Activated T-cell treated with anti-CD3 and anti-CD28 coated beads, Interleukin-2, amount 50 U/mL, for 48 hours (primary cell): ENCODE measurements around the gene GBF1.

Source experiments
- DNase-seq, 2 experiments: peaks; one replicate each; pipeline ENCODE4 v3.0.0-alpha.2; 2020

Gene GBF1

GRCh38 chr10:102426803-102427287 is 181.5 kb downstream of the GBF1 start:
- DNase-seq, result no peak

- DNase-seq, result no peak
Measured at GRCh38 chr10:102429468-102429867, 184.1 kb downstream of the GBF1 start.

DNA sequence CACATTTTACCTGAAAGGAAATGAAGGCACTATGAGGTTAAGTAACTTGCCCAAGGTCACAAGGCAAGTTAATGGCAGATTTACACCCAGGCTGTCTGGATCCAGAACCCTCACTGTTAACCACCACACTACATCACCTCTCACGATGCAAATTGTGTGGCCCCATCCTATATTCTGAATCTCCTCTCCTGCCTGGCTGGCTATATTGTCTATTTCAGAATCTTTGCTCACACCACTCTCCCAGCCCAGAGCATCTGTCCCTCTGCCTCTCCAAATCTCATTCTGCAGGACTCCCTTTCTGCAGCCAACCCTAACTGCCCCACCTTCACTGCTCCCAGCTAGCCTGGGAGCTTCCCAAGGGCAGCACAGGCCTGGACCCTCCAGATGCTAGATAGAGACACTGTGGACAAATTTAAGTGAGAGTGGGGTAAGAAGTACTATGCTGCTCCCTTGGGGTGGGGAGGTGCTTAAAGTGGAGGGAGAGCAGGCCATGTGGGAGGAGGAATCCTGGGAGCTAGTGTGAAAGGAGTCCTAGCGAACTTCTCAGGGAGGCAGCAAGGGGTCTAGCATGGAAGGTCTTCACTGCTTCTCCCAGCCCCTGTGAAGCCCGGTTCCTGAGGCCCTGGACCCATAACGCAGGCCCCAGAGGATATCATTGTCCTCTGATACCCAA is 186.3 kb downstream of the GBF1 start:
- no peak for DNase-seq
